Gastrocnemius medialis (tissue), 4 donors: ENCODE data around the gene SOX1.

Source experiments
- CTCF ChIP-seq, 5 experiments: fragments of 450-650 bp in 3 of 5; fragments of 200-600 bp in 2 of 5; sonication (generic) in 2 of 5; IDR thresholded peaks in 4 of 5; conservative IDR thresholded peaks in 1 of 5; 1 replicate in 4 of 5; 2 replicates in 1 of 5; pipeline ENCODE4 v1.5.1; 2016 to 2019; ENCODE audit warnings: antibody characterized with exemption in 5 of 5, mild to moderate bottlenecking in 3 of 5, moderate library complexity in 3 of 5
- POLR2A ChIP-seq, 2 donors: fragments of 450-650 bp; IDR thresholded peaks; one replicate each; pipeline ENCODE4 v1.6.1; 2017; ENCODE audit warnings: antibody characterized with exemption in 2 of 2, mild to moderate bottlenecking in 2 of 2, moderate library complexity in 2 of 2

- no peak for TF ChIP-seq CTCF (IDR thresholded peaks at IDR 0.05 in 4 of 5, conservative IDR thresholded peaks at IDR 0.05 in 1 of 5)
- no peak for TF ChIP-seq POLR2A (IDR thresholded peaks at IDR 0.05)
Measured at GRCh38 chr13:112104881-112105234, 37.9 kb downstream of the SOX1 start.
